ENCODE measurements around the gene CUL5. TPM values are rescaled to one million over a fixed set of nuclear protein-coding genes. Genes with fewer than 3 reads are reported as not detected.
A peak's percentile ranks its signal among the peaks of the same experiment; 100 is the strongest.

The CUL5 gene
- 38.0 and 40.1 TPM in 2 replicates for total RNA-seq

- intact Hi-C loops (cut with micrococcal nuclease): loop anchor here (1.0 to 2.0 kb wide), 7 partner anchors 16 to 656 kb away; partner anchors contain the start of genes ACAT1, C11orf65, DDX10 and RAB39A
- Mint-ChIP-seq H3K4me1 (peaks cover 18% of the 10 kb centered on the region), H3K27ac (peak within 1 kb of the TSS; percentile 97), H3K27me3 (no peaks in the 10 kb centered on the region), H3K9me3 (no peaks in the 10 kb centered on the region), H3K36me3 (ENCODE audit: low read depth) (peaks cover 4% of the 10 kb centered on the region), H3K4me3 (peak within 1 kb of the TSS; percentile 98)
- DNase-seq: peak; percentile 97
Observed at GRCh38 chr11:108008656-108009496, at the start of gene CUL5. Gene CUL5 (plus strand): TSS chr11:108008898. CDS start chr11:108009349, 451 bp downstream.

GRCh38 chr11:107961480-107961879, 47.2 kb upstream of the CUL5 start:
- Mint-ChIP-seq H3K27ac (no peak overlapping the region), H3K4me3 (no peak overlapping the region), H3K9me3 (no peaks in the 10 kb centered on the region), H3K36me3 (ENCODE audit: low read depth) (no peaks in the 10 kb centered on the region), H3K27me3 (peaks cover 11% of the 10 kb centered on the region), H3K4me1 (peaks cover 3% of the 10 kb centered on the region)
- intact Hi-C loops (cut with micrococcal nuclease): no loop called here
- no peak for DNase-seq

GRCh38 chr11:107962181-107962580, 46.5 kb upstream of the CUL5 start:
- intact Hi-C loops (cut with micrococcal nuclease): no loop called here
- H3K27ac Mint-ChIP-seq: no peak overlapping the region
- no peaks in the 10 kb centered on the region for H3K9me3 Mint-ChIP-seq
- H3K27me3 Mint-ChIP-seq: peaks cover 11% of the 10 kb centered on the region
- H3K4me3 Mint-ChIP-seq: no peak overlapping the region
- H3K4me1 Mint-ChIP-seq: no peaks in the 10 kb centered on the region
- no peaks in the 10 kb centered on the region for H3K36me3 Mint-ChIP-seq (ENCODE audit: low read depth)
- no peak for DNase-seq

- Mint-ChIP-seq H3K36me3 (ENCODE audit: low read depth) (no peaks in the 10 kb centered on the region), H3K4me1 (no peaks in the 10 kb centered on the region), H3K27me3 (peaks cover 13% of the 10 kb centered on the region), H3K4me3 (no peak overlapping the region), H3K9me3 (no peaks in the 10 kb centered on the region), H3K27ac (no peak overlapping the region)
- no peak for DNase-seq
- intact Hi-C loops (cut with micrococcal nuclease): no loop called here
Observed at GRCh38 chr11:107963091-107963490, 45.6 kb upstream of the CUL5 start.

- Mint-ChIP-seq H3K9me3 (no peaks in the 10 kb centered on the region), H3K4me1 (no peaks in the 10 kb centered on the region), H3K27me3 (peaks cover 4% of the 10 kb centered on the region), H3K27ac (no peak overlapping the region), H3K36me3 (ENCODE audit: low read depth) (no peaks in the 10 kb centered on the region), H3K4me3 (no peak overlapping the region)
- DNase-seq: no peak
- intact Hi-C loops (cut with micrococcal nuclease): no loop called here
Observed at GRCh38 chr11:107969219-107969618, 39.5 kb upstream of the CUL5 start.

- Mint-ChIP-seq H3K36me3 (ENCODE audit: low read depth) (no peaks in the 10 kb centered on the region), H3K27me3 (peaks cover 4% of the 10 kb centered on the region), H3K4me1 (no peaks in the 10 kb centered on the region), H3K9me3 (no peaks in the 10 kb centered on the region), H3K27ac (no peak overlapping the region), H3K4me3 (no peak overlapping the region)
- intact Hi-C loops (cut with micrococcal nuclease): no loop called here
- no peak for DNase-seq
Observed at GRCh38 chr11:107970049-107970448, 38.6 kb upstream of the CUL5 start.

GRCh38 chr11:107973641-107974040, 35.1 kb upstream of the CUL5 start:
- no peak overlapping the region for H3K27ac Mint-ChIP-seq
- no peak overlapping the region for H3K4me3 Mint-ChIP-seq
- no peaks in the 10 kb centered on the region for H3K9me3 Mint-ChIP-seq
- H3K36me3 Mint-ChIP-seq (ENCODE audit: low read depth): no peaks in the 10 kb centered on the region
- no peak for DNase-seq
- intact Hi-C loops (cut with micrococcal nuclease): no loop called here
- H3K4me1 Mint-ChIP-seq: no peaks in the 10 kb centered on the region
- peaks cover 2% of the 10 kb centered on the region for H3K27me3 Mint-ChIP-seq

- H3K4me1 Mint-ChIP-seq: no peaks in the 10 kb centered on the region
- no peak overlapping the region for H3K4me3 Mint-ChIP-seq
- H3K27ac Mint-ChIP-seq: no peak overlapping the region
- no peaks in the 10 kb centered on the region for H3K36me3 Mint-ChIP-seq (ENCODE audit: low read depth)
- intact Hi-C loops (cut with micrococcal nuclease): no loop called here
- H3K9me3 Mint-ChIP-seq: peaks cover 6% of the 10 kb centered on the region
- H3K27me3 Mint-ChIP-seq: peaks cover 5% of the 10 kb centered on the region
- DNase-seq: no peak
Observed at GRCh38 chr11:107988397-107989158, 20.1 kb upstream of the CUL5 start.

- Mint-ChIP-seq H3K4me3 (no peak overlapping the region), H3K27me3 (peaks cover 20% of the 10 kb centered on the region), H3K27ac (no peak overlapping the region), H3K9me3 (no peaks in the 10 kb centered on the region), H3K4me1 (no peaks in the 10 kb centered on the region), H3K36me3 (ENCODE audit: low read depth) (no peaks in the 10 kb centered on the region)
- no peak for DNase-seq
- intact Hi-C loops (cut with micrococcal nuclease): no loop called here
Observed at GRCh38 chr11:107991868-107992414, 16.8 kb upstream of the CUL5 start.

GRCh38 chr11:107996006-107996776, 12.5 kb upstream of the CUL5 start:
- H3K27me3 Mint-ChIP-seq: peaks cover 20% of the 10 kb centered on the region
- H3K9me3 Mint-ChIP-seq: no peaks in the 10 kb centered on the region
- no peak overlapping the region for H3K4me3 Mint-ChIP-seq
- DNase-seq: no peak
- no peak overlapping the region for H3K27ac Mint-ChIP-seq
- H3K36me3 Mint-ChIP-seq (ENCODE audit: low read depth): no peaks in the 10 kb centered on the region
- intact Hi-C loops (cut with micrococcal nuclease): no loop called here
- H3K4me1 Mint-ChIP-seq: no peaks in the 10 kb centered on the region

GRCh38 chr11:107998761-107999160, 9.9 kb upstream of the CUL5 start:
- peaks cover 21% of the 10 kb centered on the region for H3K27me3 Mint-ChIP-seq
- H3K4me3 Mint-ChIP-seq: no peak overlapping the region
- intact Hi-C loops (cut with micrococcal nuclease): no loop called here
- no peaks in the 10 kb centered on the region for H3K36me3 Mint-ChIP-seq (ENCODE audit: low read depth)
- H3K27ac Mint-ChIP-seq: no peak overlapping the region
- H3K4me1 Mint-ChIP-seq: no peaks in the 10 kb centered on the region
- DNase-seq: no peak
- no peaks in the 10 kb centered on the region for H3K9me3 Mint-ChIP-seq

GRCh38 chr11:107999759-108000455, 8.8 kb upstream of the CUL5 start:
- Mint-ChIP-seq H3K4me3 (no peak overlapping the region), H3K36me3 (ENCODE audit: low read depth) (no peaks in the 10 kb centered on the region), H3K27me3 (peaks cover 20% of the 10 kb centered on the region), H3K9me3 (no peaks in the 10 kb centered on the region), H3K27ac (no peak overlapping the region), H3K4me1 (no peaks in the 10 kb centered on the region)
- intact Hi-C loops (cut with micrococcal nuclease): no loop called here
- peak; percentile 73 for DNase-seq

- peaks cover 7% of the 10 kb centered on the region for H3K27me3 Mint-ChIP-seq
- H3K4me1 Mint-ChIP-seq: no peaks in the 10 kb centered on the region
- no peaks in the 10 kb centered on the region for H3K9me3 Mint-ChIP-seq
- intact Hi-C loops (cut with micrococcal nuclease): no loop called here
- H3K4me3 Mint-ChIP-seq: no peak overlapping the region
- no peak overlapping the region for H3K27ac Mint-ChIP-seq
- no peaks in the 10 kb centered on the region for H3K36me3 Mint-ChIP-seq (ENCODE audit: low read depth)
- no peak for DNase-seq
Observed at GRCh38 chr11:108002476-108002875, 6.2 kb upstream of the CUL5 start.

All from activated CD4-positive, alpha-beta T cell treated with anti-CD3 and anti-CD28 coated beads, Interleukin-2, amount 10 ng/mL, durations not matched to agents 24 days and 14 days (primary cell).